ENCODE results near the gene ABLIM2.

Gene ABLIM2

GRCh38 chr4:8108261-8108660 is 50.4 kb downstream of the ABLIM2 start:
- Histone ChIP-seq H3K27ac (ENCODE audit: low read depth, low read length, severe bottlenecking) (no peak overlapping the region), H3K4me3 (ENCODE audit: extremely low read depth, insufficient read depth, low read length, poor library complexity, severe bottlenecking) (no peak overlapping the region), H3K9me3 (ENCODE audit: control insufficient read depth, low read length) (peaks cover 7% of the 10 kb centered on the region), H3K4me1 (ENCODE audit: control insufficient read depth, insufficient read depth, low read length, poor library complexity, severe bottlenecking) (no peaks in the 10 kb centered on the region), H3K36me3 (ENCODE audit: control insufficient read depth, insufficient read depth, low read length) (no peaks in the 10 kb centered on the region)
- 94 to 97% methylated on average over 19 of the region's 20 CpGs for WGBS, 2 experiments (ENCODE audit: insufficient coverage in 2 of 2)

- Histone ChIP-seq H3K27ac (ENCODE audit: low read depth, low read length, severe bottlenecking) (no peak overlapping the region), H3K4me3 (ENCODE audit: extremely low read depth, insufficient read depth, low read length, poor library complexity, severe bottlenecking) (no peak overlapping the region), H3K36me3 (ENCODE audit: control insufficient read depth, insufficient read depth, low read length) (no peaks in the 10 kb centered on the region), H3K9me3 (ENCODE audit: control insufficient read depth, low read length) (peaks cover 7% of the 10 kb centered on the region), H3K4me1 (ENCODE audit: control insufficient read depth, insufficient read depth, low read length, poor library complexity, severe bottlenecking) (no peaks in the 10 kb centered on the region)
- WGBS, 2 experiments (ENCODE audit: insufficient coverage in 2 of 2) = 89 to 96% methylated on average over 8 to 10 of the region's 11 CpGs
Observed at GRCh38 chr4:8107146-8107657, 51.4 kb downstream of the ABLIM2 start.

- no peaks in the 10 kb centered on the region for H3K36me3 ChIP-seq (ENCODE audit: control insufficient read depth, insufficient read depth, low read length)
- H3K4me3 ChIP-seq (ENCODE audit: extremely low read depth, insufficient read depth, low read length, poor library complexity, severe bottlenecking) = no peak overlapping the region
- peaks cover 7% of the 10 kb centered on the region for H3K9me3 ChIP-seq (ENCODE audit: control insufficient read depth, low read length)
- H3K27ac ChIP-seq (ENCODE audit: low read depth, low read length, severe bottlenecking) = no peak overlapping the region
- WGBS, 2 experiments (ENCODE audit: insufficient coverage in 2 of 2) = 90 to 91% methylated on average over 24 of the region's 24 CpGs
- H3K4me1 ChIP-seq (ENCODE audit: control insufficient read depth, insufficient read depth, low read length, poor library complexity, severe bottlenecking) = no peaks in the 10 kb centered on the region
Observed at GRCh38 chr4:8106451-8107025, 52.1 kb downstream of the ABLIM2 start.

- Histone ChIP-seq H3K4me1 (ENCODE audit: control insufficient read depth, insufficient read depth, low read length, poor library complexity, severe bottlenecking) (no peaks in the 10 kb centered on the region), H3K4me3 (ENCODE audit: extremely low read depth, insufficient read depth, low read length, poor library complexity, severe bottlenecking) (no peak overlapping the region), H3K36me3 (ENCODE audit: control insufficient read depth, insufficient read depth, low read length) (no peaks in the 10 kb centered on the region), H3K27ac (ENCODE audit: low read depth, low read length, severe bottlenecking) (no peak overlapping the region), H3K9me3 (ENCODE audit: control insufficient read depth, low read length) (peaks cover 7% of the 10 kb centered on the region)
- 90% methylated on average over 26 to 31 of the region's 32 CpGs for WGBS, 2 experiments (ENCODE audit: insufficient coverage in 2 of 2)
Observed at GRCh38 chr4:8105306-8106100, 53.1 kb downstream of the ABLIM2 start.

- H3K9me3 ChIP-seq (ENCODE audit: control insufficient read depth, low read length) = peaks cover 7% of the 10 kb centered on the region
- no peaks in the 10 kb centered on the region for H3K4me1 ChIP-seq (ENCODE audit: control insufficient read depth, insufficient read depth, low read length, poor library complexity, severe bottlenecking)
- no peaks in the 10 kb centered on the region for H3K36me3 ChIP-seq (ENCODE audit: control insufficient read depth, insufficient read depth, low read length)
- H3K4me3 ChIP-seq (ENCODE audit: extremely low read depth, insufficient read depth, low read length, poor library complexity, severe bottlenecking) = no peak overlapping the region
- no peak overlapping the region for H3K27ac ChIP-seq (ENCODE audit: low read depth, low read length, severe bottlenecking)
- WGBS, 2 experiments (ENCODE audit: insufficient coverage in 2 of 2) = 78 to 82% methylated on average over 20 to 22 of the region's 22 CpGs
Observed at GRCh38 chr4:8104491-8105305, 53.9 kb downstream of the ABLIM2 start.

- 56 to 77% methylated on average over 9 to 12 of the region's 21 CpGs for WGBS, 2 experiments (ENCODE audit: insufficient coverage in 2 of 2)
Observed at GRCh38 chr4:8103421-8104390, 54.9 kb downstream of the ABLIM2 start.

GRCh38 chr4:8102831-8103230 is 55.8 kb downstream of the ABLIM2 start:
- Histone ChIP-seq H3K4me1 (ENCODE audit: control insufficient read depth, insufficient read depth, low read length, poor library complexity, severe bottlenecking) (no peaks in the 10 kb centered on the region), H3K36me3 (ENCODE audit: control insufficient read depth, insufficient read depth, low read length) (no peaks in the 10 kb centered on the region), H3K9me3 (ENCODE audit: control insufficient read depth, low read length) (peaks cover 2% of the 10 kb centered on the region), H3K4me3 (ENCODE audit: extremely low read depth, insufficient read depth, low read length, poor library complexity, severe bottlenecking) (no peak overlapping the region), H3K27ac (ENCODE audit: low read depth, low read length, severe bottlenecking) (no peak overlapping the region)
- WGBS, 2 experiments (ENCODE audit: insufficient coverage in 2 of 2) = 91% methylated on average over 10 of the region's 11 CpGs

More at GRCh38 chr4:8103421-8104390, 54.9 kb downstream of the ABLIM2 start:
- Histone ChIP-seq H3K27ac (ENCODE audit: low read depth, low read length, severe bottlenecking) (no peak overlapping the region), H3K9me3 (ENCODE audit: control insufficient read depth, low read length) (peaks cover 7% of the 10 kb centered on the region), H3K36me3 (ENCODE audit: control insufficient read depth, insufficient read depth, low read length) (no peaks in the 10 kb centered on the region), H3K4me3 (ENCODE audit: extremely low read depth, insufficient read depth, low read length, poor library complexity, severe bottlenecking) (no peak overlapping the region), H3K4me1 (ENCODE audit: control insufficient read depth, insufficient read depth, low read length, poor library complexity, severe bottlenecking) (no peaks in the 10 kb centered on the region)

GRCh38 chr4:8102076-8102355 is 56.6 kb downstream of the ABLIM2 start:
- Histone ChIP-seq H3K27ac (ENCODE audit: low read depth, low read length, severe bottlenecking) (no peak overlapping the region), H3K36me3 (ENCODE audit: control insufficient read depth, insufficient read depth, low read length) (no peaks in the 10 kb centered on the region), H3K9me3 (ENCODE audit: control insufficient read depth, low read length) (no peaks in the 10 kb centered on the region), H3K4me1 (ENCODE audit: control insufficient read depth, insufficient read depth, low read length, poor library complexity, severe bottlenecking) (no peaks in the 10 kb centered on the region), H3K4me3 (ENCODE audit: extremely low read depth, insufficient read depth, low read length, poor library complexity, severe bottlenecking) (no peak overlapping the region)
- WGBS, 2 experiments (ENCODE audit: insufficient coverage in 2 of 2) = 56 to 75% methylated on average over 1 to 3 of the region's 3 CpGs

GRCh38 chr4:8101213-8102075 is 57.2 kb downstream of the ABLIM2 start:
- H3K9me3 ChIP-seq (ENCODE audit: control insufficient read depth, low read length) = no peaks in the 10 kb centered on the region
- WGBS, 2 experiments (ENCODE audit: insufficient coverage in 2 of 2) = 85 to 88% methylated on average over 17 to 23 of the region's 23 CpGs
- no peak overlapping the region for H3K27ac ChIP-seq (ENCODE audit: low read depth, low read length, severe bottlenecking)
- H3K4me1 ChIP-seq (ENCODE audit: control insufficient read depth, insufficient read depth, low read length, poor library complexity, severe bottlenecking) = no peaks in the 10 kb centered on the region
- no peaks in the 10 kb centered on the region for H3K36me3 ChIP-seq (ENCODE audit: control insufficient read depth, insufficient read depth, low read length)
- H3K4me3 ChIP-seq (ENCODE audit: extremely low read depth, insufficient read depth, low read length, poor library complexity, severe bottlenecking) = no peak overlapping the region

Measured in mesodermal cell (in vitro differentiated cells).